Endodermal cell (in vitro differentiated cells): Measurements from ENCODE around the gene AKR7A2. TPM values are rescaled to one million over a fixed set of nuclear protein-coding genes. Genes with fewer than 3 reads are reported as not detected.

Experiments used
- DNase-seq: peaks from one replicate; pipeline ENCODE4 v3.0.0-alpha.2; 2017
- H3K27ac ChIP-seq: 2 replicates; pipeline ENCODE4 v1.5.1; 2013; ENCODE audit warnings: mild to moderate bottlenecking, low read depth, low read length, moderate library complexity
- H3K27me3 ChIP-seq: 2 replicates; pipeline ENCODE4 v1.6.1; 2013; ENCODE audit warnings: mild to moderate bottlenecking, low read length, moderate library complexity; ENCODE audit not compliant: insufficient read depth, control insufficient read depth, poor library complexity, severe bottlenecking
- H3K36me3 ChIP-seq: 2 replicates; pipeline ENCODE4 v1.7.0; 2013; ENCODE audit warnings: mild to moderate bottlenecking, low read length, moderate library complexity; ENCODE audit not compliant: control insufficient read depth, insufficient read depth
- H3K4me1 ChIP-seq: one replicate; pipeline ENCODE4 v1.7.0; 2013; ENCODE audit warnings: low read length; ENCODE audit not compliant: control insufficient read depth, insufficient read depth
- H3K4me3 ChIP-seq: 2 replicates; pipeline ENCODE4 v1.5.1; 2013; ENCODE audit warnings: mild to moderate bottlenecking, low read length, moderate library complexity
- H3K9ac ChIP-seq: 2 replicates; pipeline ENCODE4 v1.6.1; 2013; ENCODE audit warnings: mild to moderate bottlenecking, low read length, moderate library complexity; ENCODE audit not compliant: poor library complexity, severe bottlenecking; ENCODE audit errors: extremely low read depth
- H3K9me3 ChIP-seq: 2 replicates; pipeline ENCODE4 v1.6.1; 2013; ENCODE audit warnings: mild to moderate bottlenecking, low read length, moderate library complexity; ENCODE audit not compliant: control insufficient read depth
- H3K27ac Mint-ChIP-seq: 2 replicates; pipeline ENCODE4 v1.8.0; 2020; ENCODE audit warnings: mixed read lengths
- H3K27me3 Mint-ChIP-seq: 2 replicates; pipeline ENCODE4 v1.8.0; 2021; ENCODE audit warnings: mild to moderate bottlenecking, mixed read lengths; ENCODE audit not compliant: insufficient read depth
- H3K36me3 Mint-ChIP-seq: 2 replicates; pipeline ENCODE4 v1.8.0; 2020; ENCODE audit warnings: low read depth, mixed read lengths
- H3K4me1 Mint-ChIP-seq: 2 replicates; pipeline ENCODE4 v1.8.0; 2020; ENCODE audit warnings: mixed read lengths
- H3K4me3 Mint-ChIP-seq: 2 replicates; pipeline ENCODE4 v1.8.0; 2020; ENCODE audit warnings: mild to moderate bottlenecking, moderate library complexity, mixed read lengths
- H3K9me3 Mint-ChIP-seq: 2 replicates; pipeline ENCODE4 v1.8.0; 2020; ENCODE audit warnings: mild to moderate bottlenecking, mixed read lengths
- WGBS, 2 experiments: methylation state at CpG; one replicate each; pipeline versions ENCODE4 v1.1.5 to v1.1.7; 2013; ENCODE audit warnings: missing lambda C conversion rate in 2 of 2, mixed read lengths in 1 of 2; ENCODE audit not compliant: insufficient coverage in 1 of 2, insufficient read length in 1 of 2; 5-methylcytosine and 5-hydroxymethylcytosine counted together
- total RNA-seq, 2 donors: library from RNA; stranded (reverse); fragmentation: NEBNext Ultra II Directional in 1 of 2; extraction: Animal tissue kit (Norgen Biotek cat#: 25700) in 1 of 2; gene quantifications; 2 replicates in 1 of 2; 3 replicates in 1 of 2; pipeline ENCODE4 v1.2.1, GENCODE V29; 2021
- TF ChIP-seq, protein P1 (sequence below): fragments of 200-600 bp; sonication (generic); conservative IDR thresholded peaks from 2 replicates; pipeline ENCODE4 v1.5.0; 2021; ENCODE audit warnings: antibody characterized with exemption, mild to moderate bottlenecking

Gene AKR7A2
- total RNA-seq, 2 donors from 2014 or later, result 47.8 to 66.1 TPM

DNA sequence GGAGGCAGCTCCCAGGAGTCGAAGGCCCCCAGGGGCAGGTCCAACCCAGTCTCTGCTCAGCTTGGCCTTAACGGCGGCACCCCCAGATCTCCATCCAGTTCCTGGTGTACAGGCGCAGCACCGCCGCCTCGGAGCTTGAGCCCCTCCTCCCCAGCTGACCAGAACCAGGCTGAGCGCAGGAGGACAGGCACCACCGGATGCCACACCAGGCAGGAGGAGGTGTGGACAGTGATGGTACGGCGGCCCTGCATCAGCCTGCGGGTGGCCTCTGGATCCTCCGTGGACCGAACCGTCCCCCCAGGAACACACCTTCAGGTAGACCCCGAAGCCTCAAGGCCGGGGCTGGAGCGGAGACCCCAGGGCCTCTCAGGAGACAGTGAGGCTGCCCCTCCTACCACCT lies 16.5 kb upstream of the AKR7A2 start:
- 96 to 99% methylated on average over 12 to 18 of the region's 18 CpGs for WGBS, 2 experiments
- H3K4me3 ChIP-seq, result no peak overlapping the region
- H3K4me1 Mint-ChIP-seq, result no peaks in the 10 kb centered on the region
- H3K27me3 Mint-ChIP-seq, result no peaks in the 10 kb centered on the region
- H3K36me3 ChIP-seq, result peaks cover 28% of the 10 kb centered on the region
- H3K27ac Mint-ChIP-seq, result no peak overlapping the region
- no peaks in the 10 kb centered on the region for H3K27me3 ChIP-seq
- DNase-seq, result no peak
- no peak overlapping the region for H3K27ac ChIP-seq
- H3K9ac ChIP-seq, result no peak overlapping the region
- no peaks in the 10 kb centered on the region for H3K9me3 Mint-ChIP-seq
- no peaks in the 10 kb centered on the region for H3K4me1 ChIP-seq
- H3K4me3 Mint-ChIP-seq, result no peak overlapping the region
- TF ChIP-seq, protein P1, sequence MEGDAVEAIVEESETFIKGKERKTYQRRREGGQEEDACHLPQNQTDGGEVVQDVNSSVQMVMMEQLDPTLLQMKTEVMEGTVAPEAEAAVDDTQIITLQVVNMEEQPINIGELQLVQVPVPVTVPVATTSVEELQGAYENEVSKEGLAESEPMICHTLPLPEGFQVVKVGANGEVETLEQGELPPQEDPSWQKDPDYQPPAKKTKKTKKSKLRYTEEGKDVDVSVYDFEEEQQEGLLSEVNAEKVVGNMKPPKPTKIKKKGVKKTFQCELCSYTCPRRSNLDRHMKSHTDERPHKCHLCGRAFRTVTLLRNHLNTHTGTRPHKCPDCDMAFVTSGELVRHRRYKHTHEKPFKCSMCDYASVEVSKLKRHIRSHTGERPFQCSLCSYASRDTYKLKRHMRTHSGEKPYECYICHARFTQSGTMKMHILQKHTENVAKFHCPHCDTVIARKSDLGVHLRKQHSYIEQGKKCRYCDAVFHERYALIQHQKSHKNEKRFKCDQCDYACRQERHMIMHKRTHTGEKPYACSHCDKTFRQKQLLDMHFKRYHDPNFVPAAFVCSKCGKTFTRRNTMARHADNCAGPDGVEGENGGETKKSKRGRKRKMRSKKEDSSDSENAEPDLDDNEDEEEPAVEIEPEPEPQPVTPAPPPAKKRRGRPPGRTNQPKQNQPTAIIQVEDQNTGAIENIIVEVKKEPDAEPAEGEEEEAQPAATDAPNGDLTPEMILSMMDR, result no peak
- no peaks in the 10 kb centered on the region for H3K9me3 ChIP-seq
- peaks cover 26% of the 10 kb centered on the region for H3K36me3 Mint-ChIP-seq

DNA sequence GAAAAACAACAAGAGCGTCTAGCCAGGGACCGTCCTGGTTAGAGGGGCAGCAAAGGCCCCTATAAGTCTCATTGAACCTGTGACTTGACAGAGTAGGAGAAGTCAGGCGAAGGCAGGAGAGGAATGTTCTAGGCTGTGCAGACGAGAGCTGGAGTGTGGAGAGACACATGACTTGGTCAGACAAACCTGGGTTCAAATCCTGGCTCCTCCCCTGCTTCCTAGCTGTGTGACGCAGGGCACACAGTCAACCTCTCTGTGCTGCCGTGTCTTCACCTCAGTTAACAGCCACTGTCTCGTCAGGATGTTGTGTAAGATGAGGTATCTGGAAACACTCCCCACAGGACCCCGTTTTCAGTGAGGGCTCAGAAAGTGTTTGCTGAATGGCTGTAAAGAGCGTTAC lies 15.8 kb upstream of the AKR7A2 start:
- no peak for DNase-seq
- H3K4me3 Mint-ChIP-seq, result no peak overlapping the region
- Histone ChIP-seq H3K36me3 (peaks cover 28% of the 10 kb centered on the region), H3K9ac (no peak overlapping the region), H3K27me3 (no peaks in the 10 kb centered on the region), H3K4me3 (no peak overlapping the region), H3K27ac (no peak overlapping the region), H3K4me1 (no peaks in the 10 kb centered on the region), H3K9me3 (no peaks in the 10 kb centered on the region)
- WGBS, 2 experiments, result 93 to 96% methylated on average over 7 to 9 of the region's 9 CpGs
- no peak overlapping the region for H3K27ac Mint-ChIP-seq
- no peaks in the 10 kb centered on the region for H3K4me1 Mint-ChIP-seq
- no peaks in the 10 kb centered on the region for H3K9me3 Mint-ChIP-seq
- H3K36me3 Mint-ChIP-seq, result peaks cover 30% of the 10 kb centered on the region
- no peaks in the 10 kb centered on the region for H3K27me3 Mint-ChIP-seq
- TF ChIP-seq, protein P1, result no peak

DNA sequence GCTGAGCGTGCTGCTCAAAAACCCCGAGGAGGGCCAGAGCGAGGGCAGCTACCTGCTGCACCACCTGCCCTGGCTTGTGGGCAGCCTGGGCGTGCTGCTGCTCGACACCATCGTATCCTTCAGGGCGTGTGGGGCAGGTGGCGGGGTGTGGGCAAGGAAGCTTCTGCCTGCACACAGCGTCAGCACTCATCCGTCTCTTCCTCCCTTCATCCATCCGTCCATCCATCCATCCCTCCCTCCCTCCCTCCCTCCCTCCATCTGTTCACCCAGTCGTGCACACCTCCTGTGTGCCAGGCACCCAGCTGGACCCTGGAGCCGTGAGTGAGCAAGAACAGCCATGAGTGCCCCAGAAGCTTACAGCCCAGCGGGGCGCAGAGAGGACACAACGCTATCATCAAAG lies 15.4 kb upstream of the AKR7A2 start:
- Mint-ChIP-seq H3K27me3 (no peaks in the 10 kb centered on the region), H3K36me3 (peaks cover 34% of the 10 kb centered on the region), H3K9me3 (no peaks in the 10 kb centered on the region), H3K4me3 (no peak overlapping the region), H3K27ac (no peak overlapping the region), H3K4me1 (no peaks in the 10 kb centered on the region)
- 95 to 97% methylated on average over 7 to 13 of the region's 16 CpGs for WGBS, 2 experiments
- DNase-seq, result no peak
- Histone ChIP-seq H3K4me3 (no peak overlapping the region), H3K27me3 (no peaks in the 10 kb centered on the region), H3K9me3 (no peaks in the 10 kb centered on the region), H3K27ac (no peak overlapping the region), H3K36me3 (peaks cover 28% of the 10 kb centered on the region), H3K9ac (no peak overlapping the region), H3K4me1 (no peaks in the 10 kb centered on the region)
- TF ChIP-seq, protein P1, result no peak
